HG02943 (cell line): ENCODE results near the gene EPB41L3.
"Not testable (repeated sequence)": the region's sequence is repeated elsewhere in the genome, so short reads cannot be mapped to it uniquely, and the experiment has no call there.

Experiments used
- ATAC-seq: cut with Tn5 transposase; IDR thresholded peaks from one replicate; pipeline ENCODE4 v1.9.1; 2021; ENCODE audit warnings: mild to moderate bottlenecking, low read depth, moderate library complexity; ENCODE audit not compliant: unreplicated experiment

Gene EPB41L3

GRCh38 chr18:5543773-5544389 is at the start of gene EPB41L3:
EPB41L3 (minus strand) TSS chr18:5543997; CDS start chr18:5489183, 54,814 bp downstream.
- ATAC-seq: no peak

GRCh38 chr18:5588529-5588928 is 44.7 kb upstream of the EPB41L3 start:
- ATAC-seq: no peak

GRCh38 chr18:5585653-5586052 is 41.9 kb upstream of the EPB41L3 start:
- ATAC-seq: no peak

- no peak for ATAC-seq
Measured at GRCh38 chr18:5584746-5585417, 41.1 kb upstream of the EPB41L3 start.

- no peak for ATAC-seq
Measured at GRCh38 chr18:5582849-5583681, 39.3 kb upstream of the EPB41L3 start.

GRCh38 chr18:5582076-5582475 is 38.3 kb upstream of the EPB41L3 start:
- ATAC-seq: no peak

- no peak for ATAC-seq
Measured at GRCh38 chr18:5574843-5575242, 31.0 kb upstream of the EPB41L3 start.

GRCh38 chr18:5571666-5572065 is 27.9 kb upstream of the EPB41L3 start:
- ATAC-seq: no peak

- not testable (repeated sequence) for ATAC-seq
Measured at GRCh38 chr18:5570613-5571012, 26.8 kb upstream of the EPB41L3 start.

- no peak for ATAC-seq
Measured at GRCh38 chr18:5568416-5568815, 24.6 kb upstream of the EPB41L3 start.

- no peak for ATAC-seq
Measured at GRCh38 chr18:5558851-5559250, 15.1 kb upstream of the EPB41L3 start.

GRCh38 chr18:5556310-5556974 is 12.6 kb upstream of the EPB41L3 start:
- no peak for ATAC-seq

- ATAC-seq: no peak
Measured at GRCh38 chr18:5554629-5555028, 10.8 kb upstream of the EPB41L3 start.

- ATAC-seq: no peak
Measured at GRCh38 chr18:5546660-5547059, 2.9 kb upstream of the EPB41L3 start.

GRCh38 chr18:5543036-5543680 is 639 bp downstream of the EPB41L3 start:
- no peak for ATAC-seq

- no peak for ATAC-seq
Measured at GRCh38 chr18:5542515-5543035, 1.2 kb downstream of the EPB41L3 start.

GRCh38 chr18:5541644-5542043 is 2.2 kb downstream of the EPB41L3 start:
- ATAC-seq: no peak

GRCh38 chr18:5539391-5539790 is 4.4 kb downstream of the EPB41L3 start:
- ATAC-seq: no peak

GRCh38 chr18:5538544-5538943 is 5.3 kb downstream of the EPB41L3 start:
- ATAC-seq: no peak

GRCh38 chr18:5537860-5538259 is 5.9 kb downstream of the EPB41L3 start:
- ATAC-seq: no peak
